Liver (tissue), 9 donors: ENCODE data around the gene JPT2. TPM values are rescaled to one million over a fixed set of nuclear protein-coding genes. Genes with fewer than 3 reads are reported as not detected.

Source experiments
- DNase-seq: peaks from one replicate; pipeline ENCODE4 v3.0.0-alpha.2; 2017; ENCODE audit warnings: low spot score
- H3K27ac ChIP-seq, 2 donors: one replicate each; pipeline ENCODE4 v1.7.0; 2013; ENCODE audit warnings: inconsistent platforms in 2 of 2, low read length in 2 of 2, control low read depth in 1 of 2, low read depth in 1 of 2, mild to moderate bottlenecking in 1 of 2
- H3K27me3 ChIP-seq, 4 donors: one replicate each; pipeline versions ENCODE4 v1.6.1 to v1.7.0; 2013; ENCODE audit warnings: low read length in 3 of 4, inconsistent platforms in 1 of 4, mild to moderate bottlenecking in 1 of 4, moderate library complexity in 1 of 4; ENCODE audit not compliant: control insufficient read depth in 4 of 4, insufficient read depth in 4 of 4
- H3K36me3 ChIP-seq, 4 donors: one replicate each; pipeline versions ENCODE4 v1.6.1 to v1.7.0; 2013; ENCODE audit warnings: low read length in 3 of 4, mild to moderate bottlenecking in 3 of 4, low read depth in 1 of 4, moderate library complexity in 1 of 4; ENCODE audit not compliant: control insufficient read depth in 4 of 4, insufficient read depth in 3 of 4
- H3K4me1 ChIP-seq, 4 donors: one replicate each; pipeline versions ENCODE4 v1.6.1 to v1.7.0; 2013; ENCODE audit warnings: low read length in 3 of 4, mild to moderate bottlenecking in 3 of 4, moderate library complexity in 1 of 4; ENCODE audit not compliant: control insufficient read depth in 4 of 4, insufficient read depth in 4 of 4
- H3K4me3 ChIP-seq, 3 donors: one replicate each; pipeline versions ENCODE4 v1.6.1 to v1.7.0; 2013; ENCODE audit warnings: low read length in 3 of 3, control low read depth in 1 of 3, low read depth in 1 of 3, mild to moderate bottlenecking in 1 of 3
- H3K9ac ChIP-seq, 2 donors: one replicate each; pipeline ENCODE4 v1.7.0; 2013; ENCODE audit warnings: low read length in 2 of 2, mild to moderate bottlenecking in 2 of 2, moderate library complexity in 2 of 2, control low read depth in 1 of 2, low read depth in 1 of 2
- H3K9me3 ChIP-seq, 4 donors: one replicate each; pipeline versions ENCODE4 v1.6.1 to v1.7.0; 2013; ENCODE audit warnings: low read length in 3 of 4; ENCODE audit not compliant: control insufficient read depth in 4 of 4
- EGR1 ChIP-seq, 2 donors: IDR thresholded peaks; 2 replicates each; pipeline ENCODE4 v1.6.1; 2016 to 2018; ENCODE audit warnings: antibody characterized with exemption in 2 of 2, low read depth in 2 of 2
- FOXA1 ChIP-seq: IDR thresholded peaks from 2 replicates; pipeline ENCODE4 v1.6.1; 2016; ENCODE audit warnings: antibody characterized with exemption
- GABPA ChIP-seq, 2 donors: IDR thresholded peaks in 1 of 2; conservative IDR thresholded peaks in 1 of 2; 2 replicates each; pipeline ENCODE4 v1.6.1; 2016; ENCODE audit warnings: antibody characterized with exemption in 2 of 2, mild to moderate bottlenecking in 1 of 2, moderate library complexity in 1 of 2
- HNF4A ChIP-seq, 2 donors: conservative IDR thresholded peaks; 2 replicates each; pipeline ENCODE4 v1.6.1; 2016; ENCODE audit warnings: antibody characterized with exemption in 2 of 2, mild to moderate bottlenecking in 2 of 2
- HNF4G ChIP-seq: IDR thresholded peaks from 2 replicates; pipeline ENCODE4 v1.6.1; 2016; ENCODE audit warnings: antibody characterized with exemption
- JUND ChIP-seq, 2 donors: IDR thresholded peaks; 2 replicates each; pipeline ENCODE4 v1.6.1; 2016; ENCODE audit warnings: antibody characterized with exemption in 2 of 2
- NR2F2 ChIP-seq: IDR thresholded peaks from 2 replicates; pipeline ENCODE4 v1.6.1; 2016; ENCODE audit warnings: antibody characterized with exemption
- RAD21 ChIP-seq, 2 donors: IDR thresholded peaks; 2 replicates each; pipeline ENCODE4 v1.6.1; 2016; ENCODE audit warnings: antibody characterized with exemption in 2 of 2, mild to moderate bottlenecking in 2 of 2
- REST ChIP-seq: IDR thresholded peaks from 2 replicates; pipeline ENCODE4 v1.6.1; 2016; ENCODE audit warnings: antibody characterized with exemption, mild to moderate bottlenecking
- SP1 ChIP-seq: IDR thresholded peaks from 2 replicates; pipeline ENCODE4 v1.6.1; 2018; ENCODE audit warnings: antibody characterized with exemption, mild to moderate bottlenecking
- TAF1 ChIP-seq: conservative IDR thresholded peaks from 2 replicates; pipeline ENCODE4 v1.6.1; 2016; ENCODE audit warnings: antibody characterized with exemption, mild to moderate bottlenecking
- YY1 ChIP-seq: IDR thresholded peaks from 2 replicates; pipeline ENCODE4 v1.6.1; 2016; ENCODE audit warnings: antibody characterized with exemption, mild to moderate bottlenecking
- WGBS: extraction: QIAGEN DNeasy Blood & Tissue Kit; methylation state at CpG from one replicate; pipeline ENCODE4 v1.1.7; 2013; 5-methylcytosine and 5-hydroxymethylcytosine counted together
- polyA plus RNA-seq, 2 donors: library from polyadenylated mRNA; stranded (reverse) in 1 of 2; unstranded in 1 of 2; fragments of 200-250 nt in 1 of 2; fragments of >200 nt in 1 of 2; fragmentation: Nextera tagmentation in 1 of 2; extraction: Ambion mirVana in 1 of 2; gene quantifications; one replicate each; pipeline versions ENCODE4 v1.2.1 to v1.2.3, GENCODE V29; 2013 to 2015
- total RNA-seq, 2 donors: library from RNA; depleted of rRNA; stranded (reverse); fragments of >200 nt; gene quantifications; one replicate each; pipeline ENCODE4 v1.2.3, GENCODE V29; 2014
- TF ChIP-seq, protein P1 (sequence below): IDR thresholded peaks from 2 replicates; pipeline ENCODE4 v1.6.1; 2016; ENCODE audit warnings: antibody characterized with exemption
- TF ChIP-seq, protein P2 (sequence below): IDR thresholded peaks from 2 replicates; pipeline ENCODE4 v1.6.1; 2016; ENCODE audit warnings: antibody characterized with exemption
- TF ChIP-seq, protein P3 (sequence below): IDR thresholded peaks from 2 replicates; pipeline ENCODE4 v1.6.1; 2016; ENCODE audit warnings: antibody characterized with exemption
- donor health status: healthy.
- donor health status: healthy.
- donor health status: healthy.
- donor health status: healthy.
- donor health status: healthy.

Gene JPT2
- total and polyA plus RNA-seq, 4 donors, result 7.4 to 32.6 (median 28.4) TPM

DNA sequence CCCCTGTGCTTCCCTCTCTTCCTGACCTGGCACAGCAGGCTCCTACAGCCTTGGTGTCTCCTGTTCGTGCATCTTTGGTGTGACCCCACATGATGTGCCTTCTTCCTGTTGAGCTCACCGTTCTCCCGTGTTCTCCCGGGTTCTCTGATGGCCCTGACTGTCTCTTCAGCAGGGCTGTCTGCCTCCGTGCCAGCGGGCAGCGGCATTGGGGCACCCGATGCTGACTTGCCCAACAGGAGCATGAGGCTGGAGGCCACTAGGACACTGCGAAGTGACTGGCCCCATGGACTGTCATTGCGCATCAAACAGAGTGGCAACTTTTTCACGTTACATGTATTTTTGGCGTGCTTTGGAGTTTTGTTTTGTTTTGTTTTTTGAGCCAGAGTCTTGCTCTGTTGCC is 43.5 kb upstream of the JPT2 start:
- no peak for DNase-seq
- no peak for TF ChIP-seq RAD21 (IDR thresholded peaks at IDR 0.05)
- TF ChIP-seq HNF4G, result no peak
- WGBS, result 98% methylated on average over 12 of the region's 12 CpGs

DNA sequence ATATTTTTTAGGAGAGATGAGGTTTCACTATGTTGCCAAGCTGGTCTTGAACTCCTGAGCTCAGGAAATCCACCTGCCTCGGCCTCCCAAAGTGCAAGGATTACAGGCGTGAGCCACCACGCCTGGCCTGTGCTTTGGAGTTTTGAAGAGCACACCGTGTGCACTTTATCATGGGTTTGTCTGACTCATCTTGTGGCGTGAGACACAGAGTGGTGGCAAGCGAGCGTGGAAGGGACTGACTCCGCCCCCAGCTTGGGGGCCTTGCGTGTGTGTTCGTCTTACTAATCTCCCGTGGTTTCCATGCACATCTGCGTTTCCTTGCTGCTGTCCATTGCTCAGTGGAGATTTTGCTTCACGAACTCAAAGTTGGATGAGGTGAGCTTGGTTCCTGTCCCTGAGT is 43.0 kb upstream of the JPT2 start:
- WGBS, result 96% methylated on average over 13 of the region's 13 CpGs
- no peak for DNase-seq
- H3K9me3 ChIP-seq, result no peaks in the 10 kb centered on the region
- TF ChIP-seq YY1, result no peak
- TF ChIP-seq GABPA (IDR thresholded peaks at IDR 0.05 in 1 of 2, conservative IDR thresholded peaks at IDR 0.05 in 1 of 2), result no peak
- TF ChIP-seq NR2F2, result no peak
- TF ChIP-seq TAF1, result no peak
- TF ChIP-seq, protein P1, sequence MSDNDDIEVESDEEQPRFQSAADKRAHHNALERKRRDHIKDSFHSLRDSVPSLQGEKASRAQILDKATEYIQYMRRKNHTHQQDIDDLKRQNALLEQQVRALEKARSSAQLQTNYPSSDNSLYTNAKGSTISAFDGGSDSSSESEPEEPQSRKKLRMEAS, result no peak
- peaks cover 0 to 3% (median 0%) of the 10 kb centered on the region in 4 donors for H3K4me1 ChIP-seq
- H3K36me3 ChIP-seq, result peaks cover 9 to 70% (median 32%) of the 10 kb centered on the region in 4 donors
- H3K27me3 ChIP-seq, result no peaks in the 10 kb centered on the region
- no peak overlapping the region for H3K27ac ChIP-seq
- no peak overlapping the region for H3K4me3 ChIP-seq
- no peak overlapping the region for H3K9ac ChIP-seq

More for the DNA sequence above, 43.5 kb upstream of the JPT2 start:
- Histone ChIP-seq H3K36me3 (peaks cover 9 to 71% (median 30%) of the 10 kb centered on the region in 4 donors), H3K9me3 (no peaks in the 10 kb centered on the region), H3K4me3 (no peak overlapping the region), H3K27ac (no peak overlapping the region), H3K4me1 (peaks cover 0 to 3% (median 0%) of the 10 kb centered on the region in 4 donors), H3K27me3 (no peaks in the 10 kb centered on the region), H3K9ac (no peak overlapping the region)

- H3K4me3 ChIP-seq, result no peak overlapping the region
- no peaks in the 10 kb centered on the region for H3K4me1 ChIP-seq
- WGBS, result 93% methylated on average over 11 of the region's 11 CpGs
- no peaks in the 10 kb centered on the region for H3K9me3 ChIP-seq
- TF ChIP-seq FOXA1, result no peak
- no peak for TF ChIP-seq GABPA (IDR thresholded peaks at IDR 0.05 in 1 of 2, conservative IDR thresholded peaks at IDR 0.05 in 1 of 2)
- no peak for TF ChIP-seq TAF1
- TF ChIP-seq, protein P2, sequence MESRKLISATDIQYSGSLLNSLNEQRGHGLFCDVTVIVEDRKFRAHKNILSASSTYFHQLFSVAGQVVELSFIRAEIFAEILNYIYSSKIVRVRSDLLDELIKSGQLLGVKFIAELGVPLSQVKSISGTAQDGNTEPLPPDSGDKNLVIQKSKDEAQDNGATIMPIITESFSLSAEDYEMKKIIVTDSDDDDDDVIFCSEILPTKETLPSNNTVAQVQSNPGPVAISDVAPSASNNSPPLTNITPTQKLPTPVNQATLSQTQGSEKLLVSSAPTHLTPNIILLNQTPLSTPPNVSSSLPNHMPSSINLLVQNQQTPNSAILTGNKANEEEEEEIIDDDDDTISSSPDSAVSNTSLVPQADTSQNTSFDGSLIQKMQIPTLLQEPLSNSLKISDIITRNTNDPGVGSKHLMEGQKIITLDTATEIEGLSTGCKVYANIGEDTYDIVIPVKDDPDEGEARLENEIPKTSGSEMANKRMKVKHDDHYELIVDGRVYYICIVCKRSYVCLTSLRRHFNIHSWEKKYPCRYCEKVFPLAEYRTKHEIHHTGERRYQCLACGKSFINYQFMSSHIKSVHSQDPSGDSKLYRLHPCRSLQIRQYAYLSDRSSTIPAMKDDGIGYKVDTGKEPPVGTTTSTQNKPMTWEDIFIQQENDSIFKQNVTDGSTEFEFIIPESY, result no peak
- no peaks in the 10 kb centered on the region for H3K27me3 ChIP-seq
- H3K9ac ChIP-seq, result no peak overlapping the region
- peaks cover 6 to 77% (median 38%) of the 10 kb centered on the region in 4 donors for H3K36me3 ChIP-seq
- no peak overlapping the region for H3K27ac ChIP-seq
- DNase-seq, result no peak
Measured at GRCh38 chr16:1637526-1637925, 40.6 kb upstream of the JPT2 start.

DNA sequence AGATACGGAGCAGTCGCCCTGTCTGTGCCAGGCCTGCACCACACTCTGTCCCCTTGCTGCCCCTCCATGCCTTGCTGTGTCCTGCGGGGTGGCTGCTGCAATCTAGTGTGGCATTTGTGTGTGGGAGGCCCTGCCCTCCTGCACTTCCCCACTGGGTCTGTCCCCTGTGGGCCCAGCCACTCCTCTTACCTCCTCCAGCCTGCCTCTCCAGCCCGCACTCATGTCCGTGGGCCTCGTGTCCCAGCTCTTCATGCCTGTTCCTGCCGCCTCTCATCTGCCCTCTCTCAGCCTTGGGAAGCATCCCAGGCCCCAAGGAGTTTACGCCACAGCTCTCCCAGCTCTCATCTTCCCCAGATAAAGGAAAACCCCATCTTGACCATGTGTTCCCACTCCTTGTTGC is 39.3 kb upstream of the JPT2 start:
- no peak overlapping the region for H3K4me3 ChIP-seq
- DNase-seq, result no peak
- H3K36me3 ChIP-seq, result peaks cover 7 to 75% (median 35%) of the 10 kb centered on the region in 4 donors
- 95% methylated on average over 8 of the region's 8 CpGs for WGBS
- no peak overlapping the region for H3K9ac ChIP-seq
- no peaks in the 10 kb centered on the region for H3K9me3 ChIP-seq
- H3K27me3 ChIP-seq, result no peaks in the 10 kb centered on the region
- H3K27ac ChIP-seq, result no peak overlapping the region
- no peaks in the 10 kb centered on the region for H3K4me1 ChIP-seq
- TF ChIP-seq TAF1 (no peak), EGR1 (IDR thresholded peaks at IDR 0.05; ENCODE audit: low read depth in 2 of 2) (no peak), FOXA1 (no peak), YY1 (no peak), SP1 (no peak), RAD21 (IDR thresholded peaks at IDR 0.05) (no peak), HNF4G (no peak), REST (no peak), JUND (IDR thresholded peaks at IDR 0.05) (no peak), HNF4A (conservative IDR thresholded peaks at IDR 0.05) (no peak), NR2F2 (no peak)
- TF ChIP-seq, protein P2, result no peak
- TF ChIP-seq, protein P1, result no peak
- TF ChIP-seq, protein P3, sequence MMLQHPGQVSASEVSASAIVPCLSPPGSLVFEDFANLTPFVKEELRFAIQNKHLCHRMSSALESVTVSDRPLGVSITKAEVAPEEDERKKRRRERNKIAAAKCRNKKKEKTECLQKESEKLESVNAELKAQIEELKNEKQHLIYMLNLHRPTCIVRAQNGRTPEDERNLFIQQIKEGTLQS, result no peak
